Chondrocyte (in vitro differentiated cells): Measurements from ENCODE around the gene TMEM33. TPM values are rescaled to one million over a fixed set of nuclear protein-coding genes. Genes with fewer than 3 reads are reported as not detected.
"Not testable (repeated sequence)": the region's sequence is repeated elsewhere in the genome, so short reads cannot be mapped to it uniquely, and the experiment has no call there.

Experiments
- DNase-seq: peaks from one replicate; pipeline ENCODE4 v3.0.0; 2021; ENCODE audit warnings: mixed read lengths, low spot score
- H3K27ac Mint-ChIP-seq: one replicate; pipeline ENCODE4 v1.8.0; 2021; ENCODE audit warnings: mild to moderate bottlenecking, moderate library complexity, mixed read lengths; ENCODE audit not compliant: unreplicated experiment
- H3K27me3 Mint-ChIP-seq: 2 replicates; pipeline ENCODE4 v1.8.0; 2021; ENCODE audit warnings: low read depth, mixed read lengths
- H3K36me3 Mint-ChIP-seq: 2 replicates; pipeline ENCODE4 v1.8.0; 2021; ENCODE audit warnings: low read depth, mixed read lengths
- H3K4me1 Mint-ChIP-seq: 2 replicates; pipeline ENCODE4 v1.8.0; 2021; ENCODE audit warnings: low read depth, mild to moderate bottlenecking, mixed read lengths
- H3K4me3 Mint-ChIP-seq: one replicate; pipeline ENCODE4 v1.8.0; 2021; ENCODE audit warnings: mild to moderate bottlenecking, moderate library complexity, mixed read lengths; ENCODE audit not compliant: unreplicated experiment
- H3K9me3 Mint-ChIP-seq: 2 replicates; pipeline ENCODE4 v1.8.0; 2021; ENCODE audit warnings: low read depth, mixed read lengths
- CTCF ChIP-seq: fragments of 200-600 bp; sonication (generic); IDR thresholded peaks from 2 replicates; pipeline ENCODE4 v1.5.0; 2021; ENCODE audit warnings: antibody characterized with exemption, mild to moderate bottlenecking, moderate library complexity
- total RNA-seq: library from RNA; stranded (reverse); gene quantifications from 3 replicates; pipeline ENCODE4 v1.2.1, GENCODE V29; 2021

Gene TMEM33
- total RNA-seq, 1 donor from 2014 or later = 49.9 TPM

- no peaks in the 10 kb centered on the region for H3K9me3 Mint-ChIP-seq
- H3K36me3 Mint-ChIP-seq = no peaks in the 10 kb centered on the region
- no peak for DNase-seq
- no peak overlapping the region for H3K27ac Mint-ChIP-seq
- H3K4me3 Mint-ChIP-seq = no peak overlapping the region
- H3K27me3 Mint-ChIP-seq = peaks cover 74% of the 10 kb centered on the region
- no peak for TF ChIP-seq CTCF
- H3K4me1 Mint-ChIP-seq = no peaks in the 10 kb centered on the region
Observed at GRCh38 chr4:41889317-41889716, 45.9 kb upstream of the TMEM33 start.

GRCh38 chr4:41890085-41890484 is 45.1 kb upstream of the TMEM33 start:
- Mint-ChIP-seq H3K36me3 (no peaks in the 10 kb centered on the region), H3K27ac (no peak overlapping the region), H3K4me3 (no peak overlapping the region), H3K9me3 (no peaks in the 10 kb centered on the region), H3K27me3 (peaks cover 72% of the 10 kb centered on the region), H3K4me1 (no peaks in the 10 kb centered on the region)
- no peak for TF ChIP-seq CTCF
- no peak for DNase-seq

- Mint-ChIP-seq H3K4me1 (no peaks in the 10 kb centered on the region), H3K27ac (no peak overlapping the region), H3K9me3 (peaks cover 7% of the 10 kb centered on the region), H3K27me3 (peaks cover 27% of the 10 kb centered on the region), H3K36me3 (no peaks in the 10 kb centered on the region), H3K4me3 (no peak overlapping the region)
- TF ChIP-seq CTCF = no peak
- DNase-seq = no peak
Observed at GRCh38 chr4:41896648-41897047, 38.6 kb upstream of the TMEM33 start.

- Mint-ChIP-seq H3K27ac (no peak overlapping the region), H3K4me1 (no peaks in the 10 kb centered on the region), H3K36me3 (no peaks in the 10 kb centered on the region), H3K9me3 (peaks cover 13% of the 10 kb centered on the region), H3K27me3 (peaks cover 22% of the 10 kb centered on the region), H3K4me3 (no peak overlapping the region)
- no peak for DNase-seq
- no peak for TF ChIP-seq CTCF
Observed at GRCh38 chr4:41897698-41898097, 37.5 kb upstream of the TMEM33 start.

- not testable (repeated sequence) for H3K27ac Mint-ChIP-seq, H3K4me3 Mint-ChIP-seq, H3K27me3 Mint-ChIP-seq, DNase-seq, H3K4me1 Mint-ChIP-seq, H3K36me3 Mint-ChIP-seq
- peaks cover 10% of the 10 kb centered on the region for H3K9me3 Mint-ChIP-seq
Observed at GRCh38 chr4:41909136-41909535, 26.1 kb upstream of the TMEM33 start.

GRCh38 chr4:41912546-41912945 is 22.7 kb upstream of the TMEM33 start:
- TF ChIP-seq CTCF = no peak
- no peak overlapping the region for H3K27ac Mint-ChIP-seq
- H3K9me3 Mint-ChIP-seq = no peaks in the 10 kb centered on the region
- no peaks in the 10 kb centered on the region for H3K27me3 Mint-ChIP-seq
- no peak overlapping the region for H3K4me3 Mint-ChIP-seq
- no peaks in the 10 kb centered on the region for H3K4me1 Mint-ChIP-seq
- DNase-seq = no peak
- H3K36me3 Mint-ChIP-seq = no peaks in the 10 kb centered on the region
